ENCODE measurements around the gene NUCB1.
"Not testable (repeated sequence)": the region's sequence is repeated elsewhere in the genome, so short reads cannot be mapped to it uniquely, and the experiment has no call there.

The NUCB1 gene
- total RNA-seq = 103 reads per million, percentile 83 among the genes with 10 or more reads in this experiment

DNA sequence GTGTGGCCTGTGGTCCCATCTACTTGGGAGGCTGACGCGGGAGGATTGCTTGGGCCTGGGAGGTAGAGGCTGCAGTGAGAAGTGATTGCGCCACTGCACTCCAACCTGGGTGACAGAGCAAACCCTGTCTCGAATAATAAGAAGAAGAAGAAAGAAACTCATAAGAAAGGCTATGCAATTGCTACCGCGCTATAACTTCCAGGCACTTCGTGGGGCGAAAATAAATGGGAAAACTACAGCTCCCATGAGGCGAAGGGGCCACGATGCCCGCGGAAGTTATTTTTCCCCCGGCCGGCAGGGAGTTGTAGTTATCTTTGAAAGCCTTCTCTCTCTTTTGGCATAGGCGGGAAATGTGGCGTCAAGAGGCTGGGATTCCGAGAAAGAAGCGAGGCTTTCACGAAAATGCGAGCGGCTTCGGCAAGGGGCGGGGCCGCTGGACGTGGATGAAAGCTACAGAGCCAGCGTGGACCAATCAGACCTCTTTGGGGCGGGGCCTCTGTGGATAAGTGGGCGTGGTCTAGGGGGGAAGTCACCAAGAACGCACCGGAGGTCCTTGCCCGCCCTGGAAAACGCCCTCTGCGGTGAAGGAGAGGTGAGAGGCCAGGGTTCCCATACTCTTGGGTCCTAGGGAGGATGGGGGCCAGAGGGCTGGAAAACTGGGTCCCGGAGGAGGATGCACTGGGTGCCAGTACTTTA is at the start of gene NUCB1:
Gene NUCB1 (plus strand): TSS at position 532 of the 696 bp plus-strand sequence. CDS start 485 bp downstream, outside the sequence.
- DNase-seq = peak; percentile 97

DNA sequence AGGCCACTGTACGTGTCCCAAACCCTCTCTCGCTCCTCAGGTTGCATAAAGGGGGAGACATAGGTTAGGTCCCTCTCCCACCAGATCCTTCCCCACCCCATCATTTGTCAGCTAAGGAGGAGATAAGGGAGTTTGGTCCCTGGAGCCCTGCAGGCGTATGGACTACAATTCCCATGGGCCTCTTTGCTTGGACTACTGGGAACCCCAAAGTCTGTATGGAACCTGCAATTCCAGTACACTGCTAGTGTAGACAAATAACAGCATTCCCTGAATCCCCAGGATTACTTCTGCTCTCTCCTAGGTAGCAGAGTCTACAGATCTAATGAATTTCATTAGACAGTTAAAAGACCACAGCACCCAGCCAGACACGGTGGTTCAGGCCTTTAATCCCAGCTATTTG is 47.8 kb upstream of the NUCB1 start:
- no peak for DNase-seq

DNA sequence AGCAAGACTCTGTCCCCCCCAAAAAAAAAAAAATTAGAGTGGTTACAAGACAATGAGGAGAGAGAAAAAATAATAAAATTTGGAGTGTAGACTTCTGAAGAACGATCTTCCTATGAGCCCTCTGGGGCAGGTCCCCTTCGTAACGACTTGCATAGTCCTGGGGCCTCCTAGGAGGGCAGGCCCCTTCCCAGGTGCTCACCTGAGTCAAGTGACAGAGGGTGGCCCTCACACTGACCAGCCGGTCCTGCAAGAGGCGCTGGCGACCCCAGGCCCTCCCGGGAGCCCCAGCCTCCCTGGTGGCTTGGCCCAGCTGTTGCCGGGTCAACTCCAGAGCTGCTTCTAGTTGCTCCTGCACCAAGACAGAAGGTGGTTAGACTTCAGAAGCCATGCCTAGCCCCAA is 46.6 kb upstream of the NUCB1 start:
- DNase-seq = no peak

DNA sequence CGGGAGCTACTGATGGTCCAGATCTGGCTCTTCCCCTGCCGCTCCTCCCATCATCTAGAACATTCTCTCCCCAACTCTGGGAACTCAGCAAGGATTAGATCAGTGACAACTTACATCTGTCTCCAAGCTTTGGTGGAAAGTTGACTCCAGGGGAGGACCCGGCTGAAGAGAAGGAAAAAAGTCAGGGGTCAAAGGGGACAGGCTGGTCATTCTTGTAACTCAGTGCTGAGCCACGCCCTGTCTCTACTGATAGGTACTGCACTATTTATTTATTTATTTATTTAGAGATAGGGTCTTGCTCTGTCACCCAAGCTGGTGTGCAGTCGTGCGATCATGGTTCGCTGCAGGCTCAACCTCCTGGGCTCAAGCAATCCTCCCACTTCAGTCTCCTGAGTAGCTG is 46.0 kb upstream of the NUCB1 start:
- DNase-seq = no peak

DNA sequence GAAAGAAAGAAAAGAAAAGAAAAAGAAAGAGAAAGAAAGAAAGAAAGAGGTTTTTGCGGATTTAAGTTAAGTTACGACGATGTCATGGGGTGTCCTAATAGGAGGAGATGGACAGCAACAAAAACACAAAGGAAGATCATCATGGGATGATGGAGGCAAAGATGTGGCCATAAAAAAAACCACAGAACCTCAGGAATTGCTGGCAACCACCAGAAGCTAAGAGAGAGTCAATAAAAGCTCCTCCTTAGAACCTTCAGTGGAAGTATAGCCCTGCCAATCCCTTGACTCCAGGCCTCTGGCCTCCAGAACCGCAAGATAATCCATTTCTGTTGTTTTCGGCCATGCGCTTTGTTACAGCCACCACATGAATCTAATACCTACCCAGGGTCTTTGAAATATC is 43.2 kb upstream of the NUCB1 start:
- DNase-seq = no peak

DNA sequence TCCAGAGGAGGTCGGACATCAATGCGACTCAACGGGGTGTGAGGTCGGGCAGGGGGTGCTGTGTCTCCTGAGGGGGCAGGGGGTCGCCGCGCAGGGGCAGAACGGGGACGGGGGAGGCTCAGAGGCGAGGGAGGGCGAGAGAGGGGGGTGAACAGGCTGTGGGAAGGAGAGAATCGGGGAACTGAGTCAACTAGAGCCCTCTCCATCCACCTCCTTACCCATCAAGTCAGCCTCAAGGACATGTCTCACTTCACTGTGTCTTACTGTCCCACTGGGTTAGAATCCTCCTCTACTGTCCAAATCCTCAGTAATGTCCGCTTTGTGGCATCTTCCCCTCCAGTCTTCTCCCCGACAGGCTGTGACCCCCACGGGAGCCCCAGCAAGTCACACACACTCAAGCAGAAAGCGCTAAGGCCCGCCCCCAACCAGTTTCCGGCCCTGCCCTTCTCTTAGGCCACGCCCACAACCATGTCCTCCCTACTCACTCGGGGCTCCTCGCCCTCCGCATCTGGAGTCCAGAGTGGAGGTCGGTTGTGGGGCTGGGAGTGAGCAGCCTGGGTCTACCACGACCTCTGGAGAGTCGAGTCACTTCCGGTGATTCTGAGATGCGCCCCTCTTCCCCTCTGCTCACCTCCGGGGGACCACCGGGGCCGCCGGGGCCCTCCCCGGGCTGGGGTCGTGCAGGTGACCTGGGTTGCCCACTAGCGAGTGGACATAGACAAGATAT is 41.0 kb upstream of the NUCB1 start:
- peak; percentile 70 for DNase-seq

DNA sequence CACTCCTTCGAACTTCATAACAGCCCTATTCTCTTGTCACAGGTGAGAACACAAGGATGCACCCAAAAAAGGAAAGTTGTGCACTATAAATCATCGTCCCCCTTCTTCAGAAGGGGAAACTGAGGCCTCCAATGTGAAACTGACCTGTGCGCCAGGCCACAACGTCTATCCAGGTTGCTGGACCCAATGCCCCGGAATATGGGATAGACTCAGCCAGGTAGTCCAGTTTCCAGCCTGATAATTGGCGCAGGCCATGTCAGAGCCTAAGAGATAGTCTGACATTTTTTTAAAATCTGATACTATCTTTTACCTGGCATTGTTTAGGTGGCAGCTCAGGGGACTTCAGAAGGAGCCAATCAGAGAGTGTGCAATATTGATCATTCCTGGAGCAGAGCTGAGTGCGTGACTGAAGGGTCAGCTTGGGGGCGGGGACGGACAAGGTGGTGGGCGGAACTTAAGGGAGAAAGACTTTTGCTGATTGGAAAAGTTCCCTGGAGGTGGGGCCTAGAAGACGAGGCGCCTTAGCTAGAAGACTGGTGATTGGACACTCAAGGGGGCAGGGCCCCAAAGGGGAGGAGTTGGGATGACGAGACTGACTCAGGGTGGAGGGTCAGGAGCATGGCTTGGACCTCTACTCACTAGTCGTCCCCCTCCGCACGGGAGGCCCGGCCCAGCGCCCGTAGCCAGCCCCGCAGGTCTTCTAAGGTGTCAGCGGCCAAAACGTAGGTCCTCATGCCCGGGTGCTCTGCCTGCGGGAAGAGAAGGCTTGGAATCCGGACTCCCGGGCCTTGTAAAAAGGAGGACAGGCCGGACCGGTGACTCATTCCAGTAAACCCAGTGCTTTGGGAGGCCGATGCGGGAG is 40.2 kb upstream of the NUCB1 start:
- DNase-seq = no peak

DNA sequence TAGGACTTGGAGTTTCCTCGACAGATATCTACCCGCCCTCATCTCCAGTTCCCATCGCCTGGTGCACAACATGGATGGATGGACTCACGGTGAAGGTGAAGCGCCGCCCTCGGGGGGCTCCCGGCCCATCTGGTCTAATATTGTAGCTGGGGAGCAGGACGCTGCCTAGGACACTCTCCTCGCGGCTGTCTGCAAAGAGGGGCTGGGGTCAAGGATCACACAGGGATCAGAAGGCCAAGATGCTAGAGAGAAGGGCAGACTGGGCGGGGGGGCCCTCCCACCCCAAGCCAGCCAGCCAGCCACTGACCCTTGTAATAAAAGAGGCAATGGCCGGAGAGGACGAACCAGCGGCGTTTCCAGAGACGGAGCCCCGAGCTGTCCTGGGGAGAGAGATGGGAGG is 38.8 kb upstream of the NUCB1 start:
- DNase-seq = no peak

DNA sequence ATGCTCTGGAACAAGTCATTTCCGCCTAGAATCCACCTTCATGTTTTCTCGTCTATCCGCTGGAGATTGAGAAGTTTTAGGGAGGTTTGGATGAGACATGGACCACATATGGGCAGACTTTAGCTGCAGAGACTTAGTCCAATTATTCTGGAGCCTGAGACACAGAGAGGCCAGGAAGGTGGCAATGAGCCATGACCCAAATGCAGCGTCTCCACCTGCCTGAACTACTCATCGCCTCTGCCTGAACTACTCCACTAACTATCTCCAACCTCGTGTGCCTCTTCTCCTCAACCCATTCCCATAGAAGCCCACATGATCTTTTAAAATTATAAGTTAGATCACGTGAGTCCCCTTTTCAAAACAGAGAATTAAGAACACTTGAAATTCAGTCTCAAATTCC is 37.3 kb upstream of the NUCB1 start:
- no peak for DNase-seq

DNA sequence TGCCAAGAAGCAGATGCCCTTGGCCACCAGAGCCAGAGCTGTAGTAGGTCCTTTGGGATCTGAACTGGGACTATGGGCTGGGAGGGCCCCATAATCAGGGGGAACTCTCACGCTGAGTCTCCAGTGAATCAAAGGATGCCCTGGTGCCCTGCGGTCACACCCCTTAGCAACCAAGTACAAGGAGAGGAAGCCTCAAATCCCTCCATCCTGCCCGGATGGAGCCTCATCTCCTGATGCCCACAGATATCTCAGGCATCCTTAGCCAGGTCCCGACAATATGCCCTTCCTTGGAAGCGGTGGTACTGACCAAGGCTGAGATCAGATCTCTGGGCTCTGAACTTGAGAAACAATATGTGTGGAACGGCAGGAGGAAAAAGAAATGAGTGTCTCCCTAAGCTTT is 33.4 kb upstream of the NUCB1 start:
- DNase-seq = no peak

DNA sequence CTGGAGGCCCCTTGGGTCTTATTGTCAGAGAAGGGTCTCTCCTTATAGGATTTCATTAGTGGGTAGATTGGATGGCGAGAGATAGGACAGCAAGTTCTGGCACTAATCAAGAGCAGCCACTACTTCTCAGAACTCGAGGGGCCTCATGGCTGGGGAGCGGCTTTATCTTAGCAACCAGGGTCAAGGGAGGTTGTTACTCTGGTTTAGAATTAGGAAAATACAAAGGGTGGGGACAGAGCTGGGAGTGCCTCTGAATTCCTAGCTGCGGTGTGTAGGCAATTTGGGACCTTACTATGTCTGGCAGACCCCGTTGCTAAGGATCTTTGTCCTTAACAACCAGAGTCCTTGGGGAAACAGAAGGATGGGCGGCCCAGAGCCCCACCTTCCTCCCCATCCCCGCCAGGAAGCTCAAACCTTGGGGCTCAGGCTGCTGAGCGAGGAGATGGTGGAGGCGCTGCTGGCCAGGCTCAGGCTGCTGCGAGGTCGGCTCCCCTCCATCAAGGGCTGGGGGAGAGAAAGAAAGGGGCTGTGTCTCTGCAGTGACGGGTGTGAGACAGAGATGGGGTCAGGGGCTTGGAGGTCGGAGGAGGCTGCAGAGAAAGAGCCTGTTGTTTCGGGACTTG is 32.9 kb upstream of the NUCB1 start:
- DNase-seq = no peak

DNA sequence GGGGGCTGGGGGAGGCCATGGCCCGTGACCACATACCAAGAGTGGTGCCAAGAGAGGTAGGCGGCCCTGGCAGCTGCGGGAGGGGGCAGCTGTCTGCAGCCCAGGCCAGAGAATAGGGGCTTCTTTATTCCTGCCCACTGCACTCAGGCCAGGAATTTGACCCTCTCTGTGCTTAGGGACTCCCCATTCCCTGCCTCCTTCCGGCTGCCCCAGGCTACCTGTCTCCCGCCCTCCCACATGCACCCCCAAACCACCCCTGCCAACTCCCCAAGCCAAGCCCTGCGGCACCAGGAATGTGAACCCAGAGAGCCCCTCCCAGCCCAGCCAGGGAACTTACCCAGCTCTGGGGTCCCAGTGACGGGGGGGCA is 32.4 kb upstream of the NUCB1 start:
- DNase-seq = no peak

DNA sequence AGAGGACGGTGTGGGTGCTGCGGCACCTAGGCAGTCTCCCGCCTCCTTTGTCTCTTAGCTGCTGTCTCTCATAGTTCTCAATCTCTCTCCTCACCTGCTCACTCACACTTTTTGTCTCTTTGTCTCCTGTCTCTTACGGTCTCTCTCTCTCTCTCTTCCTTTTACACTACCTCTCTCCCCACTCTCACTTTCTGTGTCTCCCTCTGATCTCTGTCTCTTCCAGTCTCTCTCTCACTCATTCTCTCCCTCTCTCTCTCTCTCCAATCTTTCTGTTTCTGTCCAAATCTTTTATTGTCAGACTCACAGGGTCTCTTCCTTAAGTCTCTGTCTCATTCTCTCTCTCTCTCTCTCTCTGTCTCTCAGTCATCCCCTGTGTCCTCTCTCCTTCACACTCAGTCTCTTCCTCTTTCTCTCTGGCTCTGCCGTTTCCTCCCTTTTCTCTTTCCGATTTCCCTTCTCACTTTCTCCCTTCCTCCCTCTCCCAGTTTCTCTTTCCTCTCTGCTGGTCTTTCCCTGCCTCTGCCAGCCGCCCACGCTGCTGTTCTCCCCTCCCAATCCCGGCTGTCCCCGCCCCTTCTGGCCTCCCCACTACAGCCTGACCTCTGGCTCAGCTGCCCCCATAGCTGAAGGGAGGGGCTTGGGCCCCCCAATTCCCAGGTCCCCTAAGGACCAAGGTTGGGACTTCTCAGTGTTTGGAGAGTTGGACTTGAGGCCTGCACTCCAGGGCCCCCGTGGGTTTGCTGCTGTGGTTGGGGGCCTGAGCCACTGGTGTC is 31.8 kb upstream of the NUCB1 start, which contains the start of gene PLEKHA4:
Gene PLEKHA4 (minus strand): TSS at position 504 of the 773 bp plus-strand sequence. CDS start 997 bp downstream, outside the sequence.
- no peak for DNase-seq

DNA sequence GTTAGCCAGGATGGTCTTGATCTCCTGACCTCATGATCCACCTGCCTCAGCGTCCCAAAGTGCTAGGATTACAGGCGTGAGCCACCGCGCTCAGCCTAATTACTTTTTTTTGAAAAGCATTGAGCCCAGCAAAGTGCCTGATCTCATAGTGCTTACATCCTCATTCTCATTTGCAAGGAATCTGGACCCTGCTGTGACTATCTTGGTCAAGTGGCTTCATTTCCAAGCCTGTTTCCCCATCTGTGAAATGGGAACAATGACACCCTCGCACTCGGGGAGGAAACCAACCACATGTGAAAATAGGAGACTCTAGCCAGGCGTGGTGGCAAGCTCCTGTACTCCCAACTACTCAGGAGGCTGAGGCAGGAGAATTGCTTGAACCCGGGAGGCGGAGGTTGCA is 30.1 kb upstream of the NUCB1 start:
- DNase-seq = no peak

DNA sequence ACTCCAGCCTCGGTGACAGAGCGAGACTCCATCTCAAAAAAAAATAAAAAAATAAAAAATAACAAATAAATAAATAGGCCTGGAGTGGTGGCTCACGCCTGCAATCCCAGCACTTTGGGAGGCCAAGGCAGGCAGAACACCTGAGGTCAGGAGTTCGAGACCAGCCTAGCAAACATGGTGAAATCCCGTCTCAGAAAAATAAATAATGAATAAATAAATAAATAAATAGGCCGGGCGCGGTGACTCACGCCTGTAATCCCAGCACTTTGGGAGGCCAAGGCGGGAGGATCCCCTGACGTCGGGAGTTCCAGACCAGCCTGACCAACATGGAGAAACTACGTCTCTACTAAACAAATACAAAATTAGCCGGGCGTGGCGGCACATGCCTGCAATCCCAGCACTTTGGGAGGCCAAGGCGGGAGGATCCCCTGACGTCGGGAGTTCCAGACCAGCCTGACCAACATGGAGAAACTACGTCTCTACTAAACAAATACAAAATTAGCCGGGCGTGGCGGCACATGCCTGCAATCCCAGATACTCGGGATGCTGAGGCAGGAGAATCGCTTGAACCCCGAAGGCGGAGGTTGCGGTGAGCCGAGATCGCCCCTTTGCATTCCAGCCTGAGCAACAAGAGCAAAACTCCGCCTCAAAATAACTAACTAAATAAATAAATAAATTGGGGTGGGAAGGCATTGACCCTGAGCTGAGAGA is 28.5 kb upstream of the NUCB1 start:
- not testable (repeated sequence) for DNase-seq

DNA sequence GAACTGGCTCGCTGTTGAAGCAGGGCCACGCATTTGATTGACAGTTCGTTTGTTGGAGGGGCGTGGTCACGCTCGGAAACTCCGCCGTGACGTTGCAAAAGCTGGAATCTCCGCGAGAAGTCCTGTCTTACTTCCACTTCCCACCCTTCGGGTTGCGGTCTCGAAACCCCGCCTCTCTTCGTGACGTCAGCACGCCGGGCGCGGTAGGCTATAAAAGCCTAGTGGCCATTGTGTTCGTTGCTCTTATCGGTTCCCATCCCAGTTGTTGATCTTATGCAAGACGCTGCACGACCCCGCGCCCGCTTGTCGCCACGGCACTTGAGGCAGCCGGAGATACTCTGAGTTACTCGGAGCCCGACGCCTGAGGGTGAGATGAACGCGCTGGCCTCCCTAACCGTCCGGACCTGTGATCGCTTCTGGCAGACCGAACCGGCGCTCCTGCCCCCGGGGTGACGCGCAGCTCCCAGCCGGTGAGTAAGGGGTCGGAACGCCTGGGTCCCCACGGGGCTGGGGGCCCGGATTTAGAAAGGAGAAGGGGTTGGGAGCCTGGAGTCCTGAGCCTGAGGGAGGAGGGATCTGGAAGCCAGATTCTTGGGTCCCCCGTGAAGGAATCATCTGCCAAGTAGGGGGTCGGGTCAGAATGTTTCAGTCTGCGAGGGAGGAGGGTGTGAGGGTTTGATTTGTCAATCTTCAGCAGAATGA is 27.8 kb upstream of the NUCB1 start, which contains the start of gene PPP1R15A:
Gene PPP1R15A (plus strand): TSS at position 240 of the 702 bp plus-strand sequence. CDS start 813 bp downstream, outside the sequence.
- DNase-seq = peak; percentile 98

DNA sequence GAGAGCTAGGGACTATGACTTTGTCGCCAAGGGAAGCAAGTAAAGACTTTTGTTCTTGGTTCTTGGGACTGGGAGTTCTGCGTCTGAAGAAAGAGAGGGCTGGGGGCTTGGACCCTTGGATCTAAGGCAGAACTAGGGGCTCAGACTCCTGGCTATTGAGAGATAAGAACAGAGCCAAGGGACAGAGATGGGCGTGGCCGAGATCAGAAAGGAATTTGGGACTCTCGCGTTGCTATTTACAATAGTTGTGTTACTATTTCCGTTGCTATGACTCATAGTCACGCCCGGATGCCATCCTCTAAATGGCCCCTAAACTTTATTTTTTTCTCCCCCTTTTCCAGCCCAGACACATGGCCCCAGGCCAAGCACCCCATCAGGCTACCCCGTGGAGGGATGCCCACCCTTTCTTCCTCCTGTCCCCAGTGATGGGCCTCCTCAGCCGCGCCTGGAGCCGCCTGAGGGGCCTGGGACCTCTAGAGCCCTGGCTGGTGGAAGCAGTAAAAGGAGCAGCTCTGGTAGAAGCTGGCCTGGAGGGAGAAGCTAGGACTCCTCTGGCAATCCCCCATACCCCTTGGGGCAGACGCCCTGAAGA is 27.1 kb upstream of the NUCB1 start:
- DNase-seq = peak; percentile 68

DNA sequence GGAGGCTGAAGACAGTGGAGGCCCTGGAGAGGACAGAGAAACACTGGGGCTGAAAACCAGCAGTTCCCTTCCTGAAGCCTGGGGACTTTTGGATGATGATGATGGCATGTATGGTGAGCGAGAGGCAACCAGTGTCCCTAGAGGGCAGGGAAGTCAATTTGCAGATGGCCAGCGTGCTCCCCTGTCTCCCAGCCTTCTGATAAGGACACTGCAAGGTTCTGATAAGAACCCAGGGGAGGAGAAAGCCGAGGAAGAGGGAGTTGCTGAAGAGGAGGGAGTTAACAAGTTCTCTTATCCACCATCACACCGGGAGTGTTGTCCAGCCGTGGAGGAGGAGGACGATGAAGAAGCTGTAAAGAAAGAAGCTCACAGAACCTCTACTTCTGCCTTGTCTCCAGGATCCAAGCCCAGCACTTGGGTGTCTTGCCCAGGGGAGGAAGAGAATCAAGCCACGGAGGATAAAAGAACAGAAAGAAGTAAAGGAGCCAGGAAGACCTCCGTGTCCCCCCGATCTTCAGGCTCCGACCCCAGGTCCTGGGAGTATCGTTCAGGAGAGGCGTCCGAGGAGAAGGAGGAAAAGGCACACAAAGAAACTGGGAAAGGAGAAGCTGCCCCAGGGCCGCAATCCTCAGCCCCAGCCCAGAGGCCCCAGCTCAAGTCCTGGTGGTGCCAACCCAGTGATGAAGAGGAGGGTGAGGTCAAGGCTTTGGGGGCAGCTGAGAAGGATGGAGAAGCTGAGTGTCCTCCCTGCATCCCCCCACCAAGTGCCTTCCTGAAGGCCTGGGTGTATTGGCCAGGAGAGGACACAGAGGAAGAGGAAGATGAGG is 26.4 kb upstream of the NUCB1 start:
- DNase-seq = no peak

Measured in effector CD4-positive, alpha-beta T cell (primary cell).